ENCODE results near the gene COA6.
"Not testable (repeated sequence)": the region's sequence is repeated elsewhere in the genome, so short reads cannot be mapped to it uniquely, and the experiment has no call there.

Gene COA6

GRCh38 chr1:234371414-234371813 lies 1.8 kb upstream of the COA6 start:
- DNase-seq = no peak

GRCh38 chr1:234372011-234372757 lies 1.1 kb upstream of the COA6 start:
- no peak for DNase-seq

GRCh38 chr1:234373959-234374254 lies 651 bp downstream of the COA6 start:
- no peak for DNase-seq

GRCh38 chr1:234375672-234376071 lies 2.4 kb downstream of the COA6 start:
- no peak for DNase-seq

GRCh38 chr1:234379591-234380109 lies 6.4 kb downstream of the COA6 start:
- not testable (repeated sequence) for DNase-seq

GRCh38 chr1:234381699-234382555 lies 8.7 kb downstream of the COA6 start:
- no peak for DNase-seq

- no peak for DNase-seq
Observed at GRCh38 chr1:234386122-234386521, 12.9 kb downstream of the COA6 start.

- no peak for DNase-seq
Observed at GRCh38 chr1:234388094-234388493, 14.8 kb downstream of the COA6 start.

- DNase-seq = no peak
Observed at GRCh38 chr1:234393190-234393589, 19.9 kb downstream of the COA6 start.

GRCh38 chr1:234395297-234395696 lies 22.0 kb downstream of the COA6 start:
- DNase-seq = no peak

- DNase-seq = no peak
Observed at GRCh38 chr1:234396092-234396491, 22.8 kb downstream of the COA6 start.

GRCh38 chr1:234396871-234397270 lies 23.6 kb downstream of the COA6 start:
- DNase-seq = no peak

- DNase-seq = no peak
Observed at GRCh38 chr1:234397732-234398131, 24.5 kb downstream of the COA6 start.

- DNase-seq = no peak
Observed at GRCh38 chr1:234398849-234399381, 25.7 kb downstream of the COA6 start.

GRCh38 chr1:234399515-234399914 lies 26.3 kb downstream of the COA6 start:
- not testable (repeated sequence) for DNase-seq

GRCh38 chr1:234400773-234401172 lies 27.5 kb downstream of the COA6 start:
- no peak for DNase-seq

GRCh38 chr1:234401658-234402057 lies 28.4 kb downstream of the COA6 start:
- DNase-seq = no peak

GRCh38 chr1:234402939-234403338 lies 29.7 kb downstream of the COA6 start:
- DNase-seq = no peak

GRCh38 chr1:234405676-234406075 lies 32.4 kb downstream of the COA6 start:
- no peak for DNase-seq

- DNase-seq = no peak
Observed at GRCh38 chr1:234406871-234407270, 33.6 kb downstream of the COA6 start.

GRCh38 chr1:234408757-234409156 lies 35.5 kb downstream of the COA6 start:
- DNase-seq = no peak

GRCh38 chr1:234409328-234409727 lies 36.1 kb downstream of the COA6 start:
- DNase-seq = no peak

GRCh38 chr1:234412830-234413229 lies 39.6 kb downstream of the COA6 start:
- DNase-seq = no peak

- DNase-seq = no peak
Observed at GRCh38 chr1:234413485-234413884, 40.2 kb downstream of the COA6 start.

Measured in left hindlimb (tissue), 1 donor.